Muscle of arm (tissue), 12 donors: Measurements from ENCODE around the gene TCP10L. TPM values are rescaled to one million over a fixed set of nuclear protein-coding genes. Genes with fewer than 3 reads are reported as not detected.
"Not testable (repeated sequence)": the region's sequence is repeated elsewhere in the genome, so short reads cannot be mapped to it uniquely, and the experiment has no call there.

Experiments
- DNase-seq: peaks from one replicate; pipeline ENCODE4 v3.0.0-alpha.2; 2013
- polyA plus RNA-seq, 12 donors: library from polyadenylated mRNA; unstranded; fragments of 120-200 nt; gene quantifications; one replicate each; pipeline ENCODE4 v1.2.1, GENCODE V29; 2013; ENCODE audit not compliant: insufficient read length in 12 of 12

Gene TCP10L
- polyA plus RNA-seq, 12 donors: 0.50 to 1.4 (median 1.0) TPM; not detected in 2

GRCh38 chr21:32587120-32587519 lies 1.8 kb upstream of the TCP10L start:
- no peak for DNase-seq

DNA sequence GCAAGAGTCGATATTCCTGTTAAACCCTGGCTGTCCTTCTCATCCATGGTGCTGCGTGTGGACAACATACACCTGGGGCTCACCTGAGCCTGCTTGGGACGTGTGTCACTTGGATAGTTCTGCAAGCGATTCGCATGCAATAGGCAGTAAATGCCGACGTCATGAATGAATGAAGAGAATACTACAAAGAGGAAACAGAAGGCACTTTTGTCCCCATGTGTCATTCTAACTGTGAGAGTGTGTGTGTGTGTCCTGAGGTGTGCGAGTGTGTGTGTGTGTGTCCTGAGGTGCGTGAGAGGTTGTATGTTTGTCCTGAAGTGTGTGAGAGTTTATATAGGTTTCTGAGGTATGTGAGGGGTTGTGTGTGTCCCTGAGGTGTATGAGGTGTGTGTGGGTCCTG lies 647 bp upstream of the TCP10L start:
- DNase-seq: no peak

GRCh38 chr21:32584472-32584871 lies 851 bp downstream of the TCP10L start:
- no peak for DNase-seq

GRCh38 chr21:32581732-32582131 lies 3.6 kb downstream of the TCP10L start:
- no peak for DNase-seq

- DNase-seq: no peak
These were observed 4.4 kb downstream of the TCP10L start for GRCh38 chr21:32580949-32581348.

- DNase-seq: no peak
These were observed 7.1 kb downstream of the TCP10L start for GRCh38 chr21:32578107-32578691.

- no peak for DNase-seq
These were observed 9.3 kb downstream of the TCP10L start for GRCh38 chr21:32576011-32576410.

GRCh38 chr21:32574946-32575925 lies 10.1 kb downstream of the TCP10L start:
- DNase-seq: no peak

- no peak for DNase-seq
These were observed 12.5 kb downstream of the TCP10L start for GRCh38 chr21:32572574-32573420.

DNA sequence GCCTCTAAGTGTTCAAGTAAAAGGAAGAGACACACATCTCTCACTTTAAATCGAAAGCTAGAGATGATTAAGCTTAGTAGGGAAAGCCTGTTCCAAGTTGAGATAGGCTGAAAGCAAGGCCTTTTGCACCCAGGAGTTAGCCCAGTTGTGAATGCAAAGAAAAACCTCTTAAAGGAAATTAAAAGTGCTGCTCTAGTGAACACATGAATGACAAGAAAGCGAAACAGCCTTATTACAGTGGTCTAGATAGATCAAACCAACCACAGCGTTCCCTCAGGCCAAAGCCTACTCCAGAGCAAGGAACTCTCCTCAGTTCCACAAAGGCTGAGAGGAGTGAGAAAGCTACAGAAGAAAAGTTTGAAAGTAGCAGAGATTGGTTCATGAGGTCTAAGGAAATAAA lies 14.9 kb downstream of the TCP10L start:
- no peak for DNase-seq

GRCh38 chr21:32569261-32570230 lies 15.8 kb downstream of the TCP10L start:
- peak; percentile 80 for DNase-seq

DNA sequence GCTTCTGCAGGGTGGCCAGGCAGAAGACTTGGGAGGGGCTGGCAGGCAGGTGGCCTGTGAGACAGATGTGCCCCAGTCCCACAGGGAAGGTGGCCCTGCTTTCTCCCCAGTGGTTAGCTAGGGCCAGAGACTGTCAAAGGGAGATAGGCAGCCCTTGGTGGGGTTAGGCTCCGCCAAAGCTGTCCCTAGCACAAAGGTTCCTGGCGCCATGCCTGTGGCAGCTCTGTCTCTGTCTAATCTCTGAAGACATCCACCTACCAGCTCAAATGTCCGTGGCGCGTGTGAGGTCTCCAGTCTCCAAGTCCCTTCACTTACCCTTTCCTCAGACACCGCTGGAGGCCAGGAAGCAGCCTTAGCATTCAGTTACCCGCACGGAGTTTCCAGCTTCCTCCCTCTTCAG lies 17.7 kb downstream of the TCP10L start:
- DNase-seq: no peak

GRCh38 chr21:32566741-32567389 lies 18.5 kb downstream of the TCP10L start:
- DNase-seq: no peak

DNA sequence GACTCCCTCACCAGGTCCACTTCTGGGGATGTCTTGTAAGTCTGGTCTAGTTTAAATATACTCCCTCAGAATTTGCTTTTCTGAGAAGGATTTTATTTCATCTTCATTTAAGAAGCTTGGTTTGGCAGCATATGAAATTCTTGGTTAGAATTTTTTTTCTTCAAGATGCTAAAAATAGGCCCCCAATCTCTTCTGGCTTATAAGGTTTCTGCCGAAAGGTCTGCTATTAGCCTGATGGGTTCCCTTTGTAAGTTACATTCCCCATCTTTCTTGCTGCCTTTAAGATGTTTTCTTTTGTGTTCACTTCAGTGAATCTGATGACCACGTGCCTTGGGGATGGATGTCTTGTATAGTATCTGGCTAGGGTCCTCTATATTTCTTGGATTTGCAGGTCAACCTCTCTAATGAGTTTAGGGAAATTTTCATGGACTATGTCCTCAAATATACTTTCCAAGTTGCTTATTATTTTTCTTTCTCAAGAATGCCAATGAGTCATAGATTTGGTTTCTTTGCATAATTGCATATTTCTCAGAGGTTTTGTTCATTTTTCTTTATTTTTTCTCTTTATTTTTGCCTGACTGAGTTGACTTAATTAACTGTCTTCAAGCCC lies 19.4 kb downstream of the TCP10L start:
- no peak for DNase-seq

DNA sequence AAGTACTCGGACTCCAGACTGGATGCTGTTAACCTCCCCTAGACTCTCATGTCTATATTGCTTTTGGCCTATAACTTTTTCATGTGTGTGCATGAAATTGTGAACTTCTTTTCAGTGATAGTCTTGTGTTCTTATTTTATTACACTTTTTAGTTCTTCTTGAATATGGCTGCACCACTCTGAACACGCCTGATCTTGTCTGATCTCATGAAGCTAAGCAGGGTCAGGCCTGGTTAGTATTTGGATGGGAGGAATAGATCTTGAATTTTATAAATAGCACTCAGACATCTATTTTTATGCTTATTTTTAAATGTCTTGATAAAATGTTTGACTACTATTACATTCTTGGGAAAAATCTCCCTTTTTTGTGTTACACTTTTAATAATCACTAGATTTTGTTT lies 22.4 kb downstream of the TCP10L start:
- DNase-seq: no peak

GRCh38 chr21:32562426-32562825 lies 22.9 kb downstream of the TCP10L start:
- DNase-seq: peak; percentile 17

- DNase-seq: not testable (repeated sequence)
These were observed 23.8 kb downstream of the TCP10L start for GRCh38 chr21:32561476-32561875.

GRCh38 chr21:32560896-32561295 lies 24.4 kb downstream of the TCP10L start:
- no peak for DNase-seq

- DNase-seq: no peak
These were observed 26.2 kb downstream of the TCP10L start for GRCh38 chr21:32559006-32559610.

DNA sequence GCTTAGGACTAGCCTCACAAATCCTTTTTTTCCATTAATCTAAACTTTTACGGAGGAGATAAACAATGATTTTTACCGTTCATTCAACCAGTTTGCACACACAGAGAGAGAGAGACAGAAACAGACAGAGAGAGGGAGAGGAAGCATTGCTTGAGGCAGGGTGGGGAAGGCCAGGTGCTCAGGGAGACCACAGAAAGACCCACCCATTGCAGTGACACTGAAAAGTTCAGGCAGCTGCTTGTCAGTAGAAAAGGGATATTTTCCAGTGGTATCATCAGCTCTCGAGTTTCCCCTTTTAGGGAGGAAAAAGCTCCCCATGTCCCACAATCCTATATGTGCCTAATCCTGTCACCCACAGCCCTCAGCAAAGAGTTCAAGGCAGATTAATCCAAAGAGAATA lies 27.2 kb downstream of the TCP10L start:
- DNase-seq: no peak
